NT2/D1 (cell line): ENCODE data around the gene TRMT61A.
A peak's percentile ranks its signal among the peaks of the same experiment; 100 is the strongest.
"Not testable (repeated sequence)": the region's sequence is repeated elsewhere in the genome, so short reads cannot be mapped to it uniquely, and the experiment has no call there.

Experiments
- DNase-seq: peaks from one replicate; pipeline ENCODE4 v3.0.0-alpha.2; 2011; ENCODE audit warnings: low read depth, low spot score
- H3K27me3 ChIP-seq: 2 replicates; pipeline ENCODE4 v1.6.0; 2011; ENCODE audit warnings: mild to moderate bottlenecking; ENCODE audit not compliant: insufficient read length, insufficient read depth
- H3K36me3 ChIP-seq: 2 replicates; pipeline ENCODE4 v1.6.1; 2011; ENCODE audit warnings: mild to moderate bottlenecking, low read length, mixed read lengths; ENCODE audit not compliant: insufficient read depth, insufficient read length
- H3K4me1 ChIP-seq: 2 replicates; pipeline ENCODE4 v1.5.1; 2011; ENCODE audit not compliant: insufficient read depth, insufficient read length
- H3K4me3 ChIP-seq: 2 replicates; pipeline ENCODE4 v1.5.1; 2011; ENCODE audit warnings: low read depth; ENCODE audit not compliant: insufficient read length
- H3K9ac ChIP-seq: 2 replicates; pipeline ENCODE4 v1.6.0; 2011; ENCODE audit warnings: low read depth; ENCODE audit not compliant: insufficient read length
- H3K9me3 ChIP-seq: 2 replicates; pipeline ENCODE4 v1.5.1; 2011; ENCODE audit warnings: mild to moderate bottlenecking, low read length; ENCODE audit not compliant: insufficient read depth
- SUZ12 ChIP-seq: IDR thresholded peaks from 2 replicates; pipeline ENCODE4 v1.6.1; 2011; ENCODE audit not compliant: insufficient read length, insufficient read depth; ENCODE audit errors: extremely low read depth
- YY1 ChIP-seq: IDR thresholded peaks from 2 replicates; pipeline ENCODE4 v1.6.1; 2011; ENCODE audit not compliant: insufficient read length, insufficient read depth
- ZNF274 ChIP-seq: IDR thresholded peaks from 2 replicates; pipeline ENCODE4 v1.6.1; 2011; ENCODE audit warnings: mild to moderate bottlenecking, low read depth, low read length

The TRMT61A gene

DNA sequence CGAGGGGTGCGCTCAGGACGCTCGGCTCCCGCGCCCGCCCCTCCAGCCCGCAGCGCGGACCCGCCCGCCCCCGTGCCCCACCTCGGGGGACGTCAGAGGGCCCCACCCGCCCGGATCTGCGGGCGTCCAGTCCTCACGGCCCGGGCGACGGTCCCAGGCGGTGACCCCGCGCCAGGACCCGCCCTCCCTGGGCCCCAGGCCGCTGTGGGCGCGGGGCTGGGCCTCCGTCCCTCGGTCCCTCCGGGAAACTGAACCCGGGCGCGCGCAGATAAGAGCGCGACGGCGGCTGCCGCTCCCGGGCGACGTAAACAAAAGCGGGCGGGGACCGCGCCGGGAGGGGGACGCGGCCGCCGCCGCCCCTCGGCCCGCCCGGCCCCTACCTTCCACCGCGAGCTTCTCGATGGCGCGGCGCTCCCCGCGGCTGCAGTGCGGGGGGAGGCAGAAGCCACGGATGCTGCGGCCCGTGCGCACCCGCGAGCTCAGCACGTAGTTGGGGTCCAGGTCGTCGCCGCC, 7.5 kb upstream of the TRMT61A start:
- Histone ChIP-seq H3K27me3 (peaks cover 17% of the 10 kb centered on the region), H3K4me1 (peaks cover 17% of the 10 kb centered on the region)
- DNase-seq: no peak

DNA sequence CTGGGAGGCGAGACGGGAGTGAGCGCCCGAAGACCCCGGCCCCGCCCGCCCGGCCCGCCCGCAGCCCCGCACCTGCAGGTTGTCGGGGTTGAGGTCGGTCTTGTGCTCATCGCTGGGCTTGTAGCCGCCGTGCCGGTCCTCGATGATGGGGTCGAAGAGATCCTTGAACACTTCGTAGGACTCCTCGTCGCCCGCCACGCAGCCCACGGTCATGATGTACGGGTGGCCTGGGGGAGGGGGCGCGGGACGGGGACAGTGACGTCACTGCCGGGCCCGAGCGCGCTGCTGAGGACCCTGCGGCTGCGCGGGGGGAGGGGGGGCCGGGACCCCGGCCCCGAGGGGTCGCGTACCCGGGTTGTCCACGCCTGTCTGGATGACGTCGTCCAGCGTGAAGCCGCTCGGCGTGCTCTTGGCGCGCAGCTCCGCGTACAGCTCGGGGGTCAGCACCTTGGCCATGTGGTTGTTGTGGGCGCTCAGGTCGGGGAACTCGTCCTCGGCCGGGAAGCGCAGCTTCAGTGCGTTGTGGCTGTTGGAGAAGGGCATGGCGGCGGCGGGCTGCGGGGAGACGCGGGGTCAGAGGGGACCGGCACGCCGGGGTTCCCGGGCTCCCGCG, 6.9 kb upstream of the TRMT61A start:
- H3K4me1 ChIP-seq: peaks cover 15% of the 10 kb centered on the region
- H3K9me3 ChIP-seq: no peaks in the 10 kb centered on the region
- peaks cover 13% of the 10 kb centered on the region for H3K36me3 ChIP-seq
- H3K9ac ChIP-seq: peak overlapping the region; percentile 90
- no peak for DNase-seq
- TF ChIP-seq YY1 (no peak), SUZ12 (no peak), ZNF274 (no peak)
- peaks cover 17% of the 10 kb centered on the region for H3K27me3 ChIP-seq
- H3K4me3 ChIP-seq: peak overlapping the region; percentile 78

More for the DNA sequence above, 7.5 kb upstream of the TRMT61A start:
- H3K9me3 ChIP-seq: no peaks in the 10 kb centered on the region
- H3K4me3 ChIP-seq: peak overlapping the region; percentile 78
- H3K36me3 ChIP-seq: peaks cover 13% of the 10 kb centered on the region
- H3K9ac ChIP-seq: peak overlapping the region; percentile 90
- no peak for TF ChIP-seq ZNF274
- no peak for TF ChIP-seq YY1
- no peak for TF ChIP-seq SUZ12

DNA sequence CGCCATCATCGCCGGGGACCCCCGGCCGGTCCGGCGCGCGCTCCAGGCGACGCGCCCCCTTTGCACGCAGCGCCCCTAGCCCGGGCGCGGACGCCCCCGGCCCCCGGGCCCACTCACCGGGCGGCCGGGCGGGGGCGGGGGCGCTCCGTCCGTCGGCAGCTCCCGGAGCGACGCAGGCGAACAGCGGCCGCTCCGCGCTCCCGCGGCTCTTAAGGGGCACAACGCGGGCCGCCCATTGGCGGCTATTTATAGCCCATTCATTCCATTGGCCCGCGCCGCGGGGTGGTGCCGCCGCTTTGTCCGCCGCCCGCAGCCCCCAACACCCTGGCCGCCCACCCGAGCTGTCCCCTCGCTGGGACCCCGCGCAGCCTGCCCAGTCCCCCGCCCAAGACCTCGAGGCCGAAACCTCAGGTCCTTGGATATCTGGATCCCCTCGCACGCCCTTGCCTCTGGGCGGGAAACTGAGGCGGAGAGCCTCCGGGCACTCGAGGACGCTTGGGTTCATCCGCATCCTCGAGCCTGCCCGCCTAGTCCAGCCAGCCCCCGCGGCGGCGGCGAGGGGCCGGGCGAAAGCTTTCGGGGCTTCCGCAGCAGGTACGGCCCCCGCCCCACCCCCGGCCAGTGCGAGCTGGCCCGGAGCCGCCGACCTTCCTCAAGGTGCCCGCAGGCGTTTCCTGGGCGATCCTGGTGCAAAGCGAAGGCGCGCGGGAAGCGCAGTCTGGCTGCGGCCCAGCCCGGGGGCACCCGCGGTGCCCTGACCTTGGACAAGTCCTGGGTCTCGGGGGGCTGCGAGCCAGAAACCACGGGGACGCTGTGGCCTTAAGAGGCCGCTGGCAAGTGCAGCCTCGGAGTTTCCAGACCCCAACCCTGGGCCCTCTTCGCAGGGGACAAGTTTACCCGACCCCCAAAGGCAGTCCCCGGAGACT, 6.1 kb upstream of the TRMT61A start, which contains the start of gene CKB:
Gene CKB (minus strand): TSS at position 182 of the 926 bp plus-strand sequence. CDS start 337 bp downstream, outside the sequence.
- H3K4me1 ChIP-seq: peaks cover 16% of the 10 kb centered on the region
- TF ChIP-seq SUZ12 (no peak), YY1 (no peak), ZNF274 (no peak)
- peaks cover 13% of the 10 kb centered on the region for H3K36me3 ChIP-seq
- peak within 1 kb of the TSS; percentile 78 for H3K4me3 ChIP-seq
- no peaks in the 10 kb centered on the region for H3K9me3 ChIP-seq
- no peak for DNase-seq
- H3K27me3 ChIP-seq: peaks cover 17% of the 10 kb centered on the region
- H3K9ac ChIP-seq: peak within 1 kb of the TSS; percentile 90

DNA sequence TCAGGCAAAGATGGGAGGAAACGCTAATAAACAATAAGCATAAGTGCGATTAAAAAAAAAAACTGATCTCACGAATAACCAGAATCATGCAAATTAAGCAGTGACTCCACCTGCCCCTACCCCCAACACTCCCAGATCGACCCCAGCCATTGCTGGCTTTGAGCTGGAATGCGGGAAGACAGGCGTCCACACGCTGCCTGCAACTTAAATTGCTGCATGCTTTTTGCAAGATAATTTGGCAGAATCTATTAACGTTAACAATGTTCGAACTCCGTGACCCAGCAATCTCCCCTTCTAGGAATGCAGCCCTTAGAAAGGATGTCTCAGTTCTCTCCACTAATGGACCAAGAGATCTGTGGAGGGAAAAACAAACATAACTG, 5.4 kb upstream of the TRMT61A start:
- no peaks in the 10 kb centered on the region for H3K9me3 ChIP-seq
- peaks cover 19% of the 10 kb centered on the region for H3K4me1 ChIP-seq
- H3K27me3 ChIP-seq: peaks cover 17% of the 10 kb centered on the region
- no peak for TF ChIP-seq ZNF274
- no peak for TF ChIP-seq YY1
- TF ChIP-seq SUZ12: no peak
- H3K9ac ChIP-seq: peak overlapping the region; percentile 46
- peaks cover 13% of the 10 kb centered on the region for H3K36me3 ChIP-seq
- DNase-seq: no peak
- no peak overlapping the region for H3K4me3 ChIP-seq

DNA sequence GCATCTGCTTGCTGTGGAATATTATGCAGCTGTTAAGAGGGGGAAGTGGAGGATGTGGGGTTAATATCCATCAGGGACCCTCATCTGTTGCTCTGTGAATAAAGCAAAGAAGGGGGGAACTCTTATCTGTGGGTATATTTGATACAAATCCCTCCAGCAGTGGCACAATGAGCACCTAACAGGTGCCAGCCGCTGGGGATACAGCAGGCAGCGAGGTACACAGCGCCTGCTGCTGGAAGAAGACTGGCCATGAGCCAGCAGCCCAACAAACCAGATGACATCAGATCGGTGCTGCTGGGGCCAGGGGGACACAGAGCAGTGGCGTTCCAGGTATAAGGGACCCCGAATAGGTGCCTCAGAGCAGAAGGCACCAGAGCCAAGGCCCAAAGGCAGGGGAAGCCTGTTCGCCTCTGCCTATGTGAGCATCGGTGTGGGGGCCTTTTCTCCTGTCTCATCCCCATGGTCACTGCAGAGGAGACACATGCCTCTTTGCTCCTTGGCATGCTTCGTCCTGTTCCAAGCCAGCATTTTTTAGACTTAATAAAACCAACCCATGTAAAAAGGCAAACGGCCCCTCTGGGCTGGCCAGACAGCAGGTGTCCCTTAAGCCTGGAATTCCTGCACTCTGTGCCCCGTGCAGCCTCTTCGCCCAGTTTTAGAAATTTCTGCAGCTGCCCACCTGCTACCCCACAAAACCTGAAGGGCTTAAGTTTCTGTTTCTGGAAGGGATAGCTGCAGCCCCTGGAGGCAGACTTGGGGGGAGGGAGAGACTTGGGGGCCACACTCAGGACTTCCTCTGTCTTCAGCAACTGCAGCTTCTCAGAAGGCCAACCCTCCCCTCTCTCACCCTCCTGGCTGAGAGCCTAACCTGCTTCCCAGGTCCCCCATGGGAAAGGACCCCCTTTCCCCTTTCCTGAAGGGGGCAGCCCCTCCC, 4.7 kb upstream of the TRMT61A start:
- H3K4me3 ChIP-seq: no peak overlapping the region
- TF ChIP-seq SUZ12: no peak
- TF ChIP-seq ZNF274: no peak
- no peak for TF ChIP-seq YY1
- H3K9ac ChIP-seq: no peak overlapping the region

DNA sequence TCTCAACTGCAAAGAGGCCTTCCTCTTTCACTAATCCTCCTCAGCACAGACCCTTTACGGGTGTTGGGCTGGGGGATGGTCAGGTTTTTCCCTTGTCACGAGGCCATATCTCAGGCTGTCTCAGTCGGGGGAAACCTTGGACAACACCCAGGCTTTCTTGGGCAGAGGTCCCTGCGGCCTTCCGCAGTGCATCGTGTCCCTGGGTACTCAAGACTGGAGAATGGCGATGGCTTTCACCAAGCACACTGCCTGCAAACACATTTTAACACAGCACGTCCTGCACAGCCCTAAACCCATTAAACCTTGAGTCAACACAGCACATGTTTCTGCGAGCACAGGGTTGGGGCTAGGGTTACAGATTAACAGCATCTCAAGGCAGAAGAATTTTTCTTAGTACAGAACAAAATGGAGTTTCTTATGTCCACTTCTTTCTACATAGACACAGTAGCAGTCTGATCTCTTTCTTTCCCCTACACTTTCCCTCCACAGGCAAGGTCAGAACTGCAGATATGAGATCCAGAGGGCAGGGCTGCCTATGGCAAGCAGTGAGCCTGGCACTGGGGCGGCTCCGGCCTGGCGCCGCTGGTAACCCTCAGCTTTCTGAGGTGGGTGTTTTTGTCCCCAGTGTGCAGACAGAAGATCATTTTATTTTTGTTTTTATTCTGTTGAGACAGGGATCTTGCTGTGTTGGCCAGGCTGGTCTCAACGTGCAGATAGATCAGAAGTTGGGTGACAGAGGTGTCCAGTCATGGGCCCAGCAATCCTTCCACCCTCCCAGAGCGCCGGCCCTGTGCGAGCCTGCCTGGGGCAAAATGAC, 3.4 kb upstream of the TRMT61A start:
- not testable (repeated sequence) for DNase-seq, H3K36me3 ChIP-seq, H3K4me3 ChIP-seq, H3K9me3 ChIP-seq
- Histone ChIP-seq H3K4me1 (peaks cover 18% of the 10 kb centered on the region), H3K9ac (peak overlapping the region; percentile 32), H3K27me3 (peaks cover 17% of the 10 kb centered on the region)

More for the DNA sequence above, 4.7 kb upstream of the TRMT61A start:
- Histone ChIP-seq H3K4me1 (peaks cover 14% of the 10 kb centered on the region), H3K36me3 (peaks cover 11% of the 10 kb centered on the region), H3K27me3 (peaks cover 17% of the 10 kb centered on the region), H3K9me3 (no peaks in the 10 kb centered on the region)
- no peak for DNase-seq
